H1 (cell line): Measurements from ENCODE around the gene ALK. TPM values are rescaled to one million over a fixed set of nuclear protein-coding genes. Genes with fewer than 3 reads are reported as not detected.

ENCODE experiments used
- CREB1 ChIP-seq: IDR thresholded peaks from 2 replicates; pipeline ENCODE4 v1.6.1; 2012; ENCODE audit warnings: inconsistent platforms
- KDM4A ChIP-seq: IDR thresholded peaks from one replicate; pipeline ENCODE4 v1.7.1; 2012; ENCODE audit warnings: low read depth, mild to moderate bottlenecking, moderate library complexity, low read length, inconsistent platforms; ENCODE audit not compliant: severe bottlenecking
- RBBP5 ChIP-seq: IDR thresholded peaks from 2 replicates; pipeline ENCODE4 v1.7.1; 2012; ENCODE audit warnings: low read depth, mild to moderate bottlenecking, inconsistent platforms, low read length, moderate library complexity, borderline replicate concordance
- SUZ12 ChIP-seq: fragments of 200-600 bp; sonication (generic); IDR thresholded peaks from 2 replicates; pipeline ENCODE4 v1.6.1; 2012; ENCODE audit warnings: mild to moderate bottlenecking, inconsistent platforms, low read length, moderate library complexity, mixed read lengths
- TEAD4 ChIP-seq: IDR thresholded peaks from 2 replicates; pipeline ENCODE4 v1.6.1; 2012; ENCODE audit warnings: low read depth, low read length, inconsistent platforms, mixed read lengths
- YY1 ChIP-seq: IDR thresholded peaks from 2 replicates; pipeline ENCODE4 v1.6.1; 2011; ENCODE audit warnings: low read depth, mild to moderate bottlenecking, low read length
- polyA plus RNA-seq, 7 experiments: library from polyadenylated mRNA; depleted of rRNA in 3 of 7; stranded (reverse) in 5 of 7; unstranded in 2 of 7; fragments of >200 nt in 5 of 7; fragments of 200-250 nt in 2 of 7; gene quantifications; 1 replicate in 5 of 7; 2 replicates in 1 of 7; 4 replicates in 1 of 7; pipeline versions ENCODE4 v1.2.1 to v1.2.3, GENCODE V29; 2011 to 2013; ENCODE audit warnings: missing spikeins in 2 of 7, mixed read lengths in 2 of 7
- total RNA-seq: library from RNA; stranded (reverse); fragmentation: NEBNext Ultra II Directional; extraction: Animal tissue kit (Norgen Biotek cat#: 25700); gene quantifications from 2 replicates; pipeline ENCODE4 v1.2.1, GENCODE V29; 2021

Gene ALK
- total and polyA plus RNA-seq, 2 of the 8 experiments (the other 6 are each of a cell fraction or from before 2014, with no cell fraction given): 0.02 to 0.09 TPM

- TF ChIP-seq RBBP5: no peak
- no peak for TF ChIP-seq KDM4A
- TF ChIP-seq SUZ12: no peak
- TF ChIP-seq CREB1: no peak
- TF ChIP-seq TEAD4: no peak
- TF ChIP-seq YY1: no peak
Measured at GRCh38 chr2:29374823-29375222, 546.6 kb downstream of the ALK start (continued).
